HEK293 (cell line): Measurements from ENCODE around the gene KCNJ5.

Experiments
- CTCF ChIA-PET: fragments of 350-600 bp; formaldehyde crosslinking; extraction: SDS; loops from one replicate; lab custom pipeline; 2021; ENCODE audit warnings: antibody characterized with exemption; lab: Yijun Ruan, JAX
- POLR2A ChIA-PET: fragments of 300-600 bp; formaldehyde crosslinking; extraction: SDS; loops from one replicate; lab custom pipeline; 2020; ENCODE audit warnings: antibody characterized with exemption, inconsistent platforms; lab: Yijun Ruan, JAX
- H3K27ac ChIP-seq: fragments of 200-500 bp; sonication (Bioruptor generic); 2 replicates; pipeline ENCODE4 v1.5.1; 2014; ENCODE audit warnings: low read depth, low read length, control low read depth, inconsistent platforms; ENCODE audit errors: extremely low read depth
- H3K36me3 ChIP-seq, 2 experiments: fragments of 200-500 bp in 1 of 2; sonication (Bioruptor generic) in 1 of 2; 1 replicate in 1 of 2; 2 replicates in 1 of 2; pipeline ENCODE4 v1.5.1; 2014 to 2017; ENCODE audit warnings: inconsistent platforms in 2 of 2, low read length in 2 of 2; ENCODE audit not compliant: control insufficient read depth in 2 of 2, insufficient read depth in 1 of 2
- H3K4me1 ChIP-seq: fragments of 200-500 bp; sonication (Bioruptor generic); 2 replicates; pipeline ENCODE4 v1.5.1; 2014; ENCODE audit warnings: mild to moderate bottlenecking, low read length, inconsistent platforms; ENCODE audit not compliant: control insufficient read depth, insufficient read depth
- H3K4me3 ChIP-seq: 2 replicates; pipeline ENCODE4 v1.5.1; 2011; ENCODE audit warnings: low read depth, mild to moderate bottlenecking, control low read depth, low read length, moderate library complexity
- H3K9me3 ChIP-seq: fragments of 200-500 bp; sonication (Bioruptor generic); 2 replicates; pipeline ENCODE4 v1.5.1; 2014; ENCODE audit warnings: low read depth, low read length, inconsistent platforms; ENCODE audit not compliant: control insufficient read depth, insufficient read depth
- HIC1 ChIP-seq: fragments of 450-650 bp; formaldehyde crosslinking; IDR thresholded peaks from 2 replicates; pipeline ENCODE4 v1.5.1; 2016; ENCODE audit warnings: missing biosample characterization, missing genetic modification characterization
- KLF1 ChIP-seq: fragments of 450-650 bp; formaldehyde crosslinking; IDR thresholded peaks from 2 replicates; pipeline ENCODE4 v1.5.1; 2016; ENCODE audit warnings: missing biosample characterization, missing genetic modification characterization
- OVOL3 ChIP-seq: fragments of 450-650 bp; formaldehyde crosslinking; IDR thresholded peaks from 2 replicates; pipeline ENCODE4 v1.5.1; 2016; ENCODE audit warnings: missing biosample characterization, missing genetic modification characterization
- ZBTB10 ChIP-seq: fragments of 450-650 bp; formaldehyde crosslinking; IDR thresholded peaks from 2 replicates; pipeline ENCODE4 v1.5.1; 2016; ENCODE audit warnings: missing biosample characterization, missing genetic modification characterization
- ZBTB20 ChIP-seq: fragments of 450-650 bp; formaldehyde crosslinking; IDR thresholded peaks from 2 replicates; pipeline ENCODE4 v1.5.1; 2016; ENCODE audit warnings: missing biosample characterization, missing genetic modification characterization
- ZBTB44 ChIP-seq: fragments of 450-650 bp; IDR thresholded peaks from 2 replicates; pipeline ENCODE4 v1.5.1; 2018; ENCODE audit warnings: missing biosample characterization, mild to moderate bottlenecking, missing genetic modification characterization
- ZIC2 ChIP-seq: fragments of 450-650 bp; formaldehyde crosslinking; IDR thresholded peaks from 2 replicates; pipeline ENCODE4 v1.5.1; 2016; ENCODE audit warnings: missing biosample characterization, missing genetic modification characterization
- ZNF10 ChIP-seq: fragments of 450-650 bp; formaldehyde crosslinking; IDR thresholded peaks from 2 replicates; pipeline ENCODE4 v1.5.1; 2017; ENCODE audit warnings: missing biosample characterization, missing genetic modification characterization
- ZNF16 ChIP-seq: fragments of 450-650 bp; formaldehyde crosslinking; IDR thresholded peaks from 2 replicates; pipeline ENCODE4 v1.5.1; 2016; ENCODE audit warnings: low read depth, missing biosample characterization, missing genetic modification characterization
- ZNF202 ChIP-seq: fragments of 450-650 bp; formaldehyde crosslinking; IDR thresholded peaks from 2 replicates; pipeline ENCODE4 v1.5.1; 2016; ENCODE audit warnings: missing biosample characterization, missing genetic modification characterization, borderline replicate concordance
- ZNF529 ChIP-seq: fragments of 450-650 bp; formaldehyde crosslinking; IDR thresholded peaks from 2 replicates; pipeline ENCODE4 v1.5.1; 2017; ENCODE audit warnings: missing genetic modification characterization, missing biosample characterization; ENCODE audit not compliant: insufficient replicate concordance
- ZNF548 ChIP-seq: fragments of 450-650 bp; formaldehyde crosslinking; IDR thresholded peaks from 2 replicates; pipeline ENCODE4 v1.5.1; 2016; ENCODE audit warnings: missing biosample characterization, missing genetic modification characterization
- ZNF629 ChIP-seq: fragments of 450-650 bp; formaldehyde crosslinking; IDR thresholded peaks from 2 replicates; pipeline ENCODE4 v1.5.1; 2017; ENCODE audit warnings: missing biosample characterization, missing genetic modification characterization
- ZNF768 ChIP-seq: fragments of 450-650 bp; formaldehyde crosslinking; IDR thresholded peaks from 2 replicates; pipeline ENCODE4 v1.5.1; 2018; ENCODE audit warnings: missing biosample characterization, mild to moderate bottlenecking, missing genetic modification characterization

Gene KCNJ5

GRCh38 chr11:128936606-128937251 lies 45.6 kb downstream of the KCNJ5 start (continued):
- no peak for TF ChIP-seq HIC1 (tag by site-specific recombination)
- TF ChIP-seq ZNF629: no peak
- no peak for TF ChIP-seq ZBTB10 (tag by site-specific recombination)
- TF ChIP-seq ZNF202 (tag by site-specific recombination): no peak

- Histone ChIP-seq H3K36me3 (no peaks in the 10 kb centered on the region), H3K9me3 (no peaks in the 10 kb centered on the region), H3K27ac (no peak overlapping the region), H3K4me1 (no peaks in the 10 kb centered on the region), H3K4me3 (no peak overlapping the region)
- no peak for TF ChIP-seq ZNF768
- no peak for TF ChIP-seq ZNF548
- TF ChIP-seq OVOL3 (tag by site-specific recombination): no peak
- ChIA-PET POLR2A (no interaction called here), CTCF (interaction anchor here (1.8 to 4.9 kb wide), 2 partner anchors 19 to 52 kb away, joined by 6 to 37 read pairs; no protein-coding TSS in a partner anchor)
Measured at GRCh38 chr11:128937480-128937879, 46.3 kb downstream of the KCNJ5 start.

GRCh38 chr11:128938156-128938885 lies 47.2 kb downstream of the KCNJ5 start:
- Histone ChIP-seq H3K4me1 (no peaks in the 10 kb centered on the region), H3K27ac (no peak overlapping the region), H3K4me3 (no peak overlapping the region), H3K36me3 (no peaks in the 10 kb centered on the region), H3K9me3 (no peaks in the 10 kb centered on the region)
- ChIA-PET POLR2A (no interaction called here), CTCF (interaction anchor here (0.6 to 4.9 kb wide), 3 partner anchors 19 to 142 kb away, joined by 3 to 37 read pairs (median 3); no protein-coding TSS in a partner anchor)
- TF ChIP-seq ZNF529 (tag by site-specific recombination): no peak
- no peak for TF ChIP-seq ZNF10
- TF ChIP-seq ZNF16: no peak
- no peak for TF ChIP-seq ZIC2 (tag by site-specific recombination)
- TF ChIP-seq ZBTB44 (tag by site-specific recombination): no peak
- no peak for TF ChIP-seq ZBTB20
- no peak for TF ChIP-seq KLF1 (tag by site-specific recombination)
